HG03575 (cell line): ENCODE results near the gene GALNTL6.

Experiments
- ATAC-seq: cut with Tn5 transposase; IDR thresholded peaks from one replicate; pipeline ENCODE4 v1.9.1; 2021; ENCODE audit not compliant: unreplicated experiment, insufficient number of reproducible peaks, low FRiP score; ENCODE audit errors: extremely low read depth

The GALNTL6 gene

DNA sequence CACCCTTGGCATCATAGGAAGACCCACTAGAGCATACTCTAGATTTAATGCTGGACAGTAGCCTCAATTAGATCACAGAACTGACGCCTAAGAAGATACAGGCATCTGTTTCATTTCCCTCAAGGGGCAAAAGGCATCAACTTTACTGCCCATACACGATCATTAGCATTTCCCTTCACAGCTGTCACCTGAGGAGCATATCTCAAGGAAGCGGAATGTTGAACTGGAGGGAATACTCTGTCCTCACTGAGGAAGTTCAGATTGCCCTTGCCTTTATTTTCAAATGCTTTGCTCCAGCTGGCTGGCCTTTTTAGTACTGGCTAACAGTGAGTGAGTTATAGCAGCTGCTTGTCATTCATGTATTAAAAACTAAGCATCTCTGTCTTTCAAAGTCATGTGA lies 847.0 kb downstream of the GALNTL6 start:
- ATAC-seq, result no peak

DNA sequence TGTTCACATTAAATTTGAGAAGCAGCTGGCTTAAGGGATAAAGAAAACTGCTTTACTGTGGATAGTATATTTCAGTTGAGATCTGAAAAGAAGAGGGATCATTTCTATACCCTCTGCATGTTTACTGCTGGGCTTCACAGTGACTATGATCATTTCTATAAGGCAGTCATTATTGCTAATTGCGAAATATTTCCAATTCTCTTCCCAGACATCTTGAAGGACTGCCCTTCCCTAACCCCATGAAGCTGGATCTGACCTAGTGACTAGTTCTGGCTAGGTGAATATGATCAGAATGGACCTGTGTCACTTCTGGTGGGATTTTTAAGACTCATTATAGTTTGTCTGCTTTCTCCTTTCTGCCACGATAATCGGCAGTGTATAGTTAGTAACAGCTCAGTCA lies 848.9 kb downstream of the GALNTL6 start:
- no peak for ATAC-seq

DNA sequence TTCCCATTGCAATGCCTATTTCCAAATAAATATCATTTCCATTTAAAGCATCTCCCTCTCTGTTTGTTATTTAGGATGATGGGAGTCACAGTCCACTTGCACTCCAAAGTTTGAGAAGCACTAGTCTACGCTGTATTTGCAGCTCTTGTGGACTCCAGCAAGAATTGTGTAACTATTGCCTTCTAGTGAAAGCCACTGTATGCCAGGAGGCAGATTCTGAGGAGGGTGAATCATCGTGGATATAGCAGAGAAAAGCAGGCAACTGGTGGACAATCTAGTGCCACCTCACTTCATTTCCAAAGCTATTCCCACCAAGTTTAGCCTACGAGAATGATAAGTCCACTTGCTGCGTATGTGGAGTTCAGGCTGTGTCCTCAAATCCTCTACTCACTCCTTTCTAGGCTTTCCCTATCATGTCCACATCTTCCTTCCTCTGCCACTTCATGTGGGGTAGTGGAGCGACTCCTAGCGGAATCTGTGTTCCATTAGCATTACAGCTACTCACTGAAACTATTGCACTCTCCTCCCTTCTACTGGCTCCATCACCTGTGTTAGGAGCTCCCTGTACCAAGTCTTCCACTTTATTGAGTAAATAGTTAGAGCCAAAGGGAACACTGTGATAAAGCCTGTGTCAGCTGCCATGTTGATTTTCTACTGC lies 853.6 kb downstream of the GALNTL6 start:
- ATAC-seq, result no peak

DNA sequence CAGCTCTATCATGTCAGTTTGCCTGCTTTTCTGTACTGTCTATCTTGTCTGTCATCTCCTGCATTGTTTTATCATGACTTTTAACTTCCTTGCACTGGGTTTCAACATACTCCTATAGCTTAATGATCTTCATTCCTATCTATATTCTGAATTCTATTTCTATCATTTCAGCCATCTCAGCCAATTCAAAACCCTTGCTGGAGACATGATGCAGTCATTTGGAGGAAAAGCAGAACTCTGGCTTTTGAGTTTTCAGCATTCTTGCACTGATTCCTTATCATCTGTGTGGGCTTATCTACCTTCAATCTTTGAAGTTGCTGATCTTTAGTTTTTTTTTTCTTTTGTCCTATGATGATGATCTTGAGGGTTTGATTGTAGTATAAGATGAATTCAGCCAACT lies 861.6 kb downstream of the GALNTL6 start:
- no peak for ATAC-seq

DNA sequence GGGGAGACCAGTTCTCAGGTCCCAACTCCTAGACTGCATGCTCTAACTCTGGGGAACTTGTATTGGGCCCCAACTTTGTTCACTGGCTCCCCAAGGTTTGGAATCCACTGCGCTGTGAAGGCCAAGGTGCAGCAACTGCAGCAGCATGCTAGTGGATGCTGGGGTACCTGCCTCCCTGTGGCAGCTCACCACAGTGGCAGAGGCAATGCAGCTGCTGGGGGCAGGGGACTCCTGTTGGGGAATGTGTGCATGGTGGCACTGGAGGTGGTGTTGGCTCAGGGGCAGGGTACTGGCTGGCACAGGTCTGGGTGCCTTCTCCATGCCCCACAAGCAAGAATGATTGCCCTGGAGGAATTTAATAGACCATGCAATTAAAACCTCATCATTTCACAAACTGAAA lies 862.0 kb downstream of the GALNTL6 start:
- ATAC-seq, result no peak

DNA sequence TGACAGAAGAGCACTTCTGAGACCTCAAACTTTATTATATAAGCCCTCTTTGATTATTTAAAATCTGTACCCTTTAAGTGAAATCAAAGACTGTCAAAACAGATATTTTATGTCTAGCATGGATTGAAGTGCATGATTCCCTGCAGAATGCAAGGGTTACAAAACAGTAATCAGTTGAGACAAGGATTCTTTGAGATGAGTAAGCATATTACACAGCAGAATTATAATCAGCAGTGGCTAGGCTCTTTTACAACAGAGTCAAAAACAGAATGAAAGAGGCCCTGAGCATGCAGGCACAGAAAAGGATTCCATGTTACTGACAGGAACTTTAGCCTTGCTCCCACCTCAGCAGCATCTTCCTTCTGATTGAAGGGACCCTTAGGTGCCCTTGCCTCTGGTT lies 867.5 kb downstream of the GALNTL6 start:
- no peak for ATAC-seq

DNA sequence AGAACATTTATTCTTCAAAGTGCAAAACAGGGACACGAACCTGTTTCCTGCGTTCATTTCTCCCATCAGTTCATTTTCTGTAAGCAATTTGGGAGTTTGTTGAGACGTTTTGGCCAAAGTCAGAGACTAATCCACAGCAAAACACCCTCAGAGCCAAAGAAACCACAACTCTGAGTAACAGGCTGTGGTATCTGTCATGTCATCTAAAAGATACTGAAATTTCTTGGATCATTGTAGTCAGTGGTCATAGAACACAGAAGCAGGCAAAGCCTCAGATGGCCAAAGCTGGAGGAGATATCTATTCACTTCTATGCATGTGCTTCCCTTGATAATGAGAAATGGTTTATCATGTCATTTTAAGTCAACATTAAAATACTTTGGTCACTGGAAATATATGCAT lies 869.8 kb downstream of the GALNTL6 start:
- ATAC-seq, result no peak

DNA sequence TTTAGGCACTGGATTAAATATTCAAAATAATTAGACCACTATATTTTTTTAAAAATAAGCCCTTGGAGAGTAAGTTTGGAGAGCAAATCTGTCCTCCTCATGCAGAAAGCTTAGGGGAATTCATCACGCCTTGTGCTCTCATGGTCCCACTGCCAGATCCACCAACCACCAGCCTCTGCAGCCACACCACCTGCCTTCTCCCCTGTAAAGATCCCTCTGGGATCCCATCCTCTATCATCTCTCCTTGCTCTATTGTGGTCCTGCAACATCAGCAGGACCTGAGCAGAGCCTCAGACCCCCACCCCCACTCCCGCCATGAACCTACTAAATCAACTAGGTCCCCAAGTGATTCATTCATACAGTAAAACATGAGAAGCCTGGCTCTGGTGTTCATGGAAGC lies 872.8 kb downstream of the GALNTL6 start:
- no peak for ATAC-seq

DNA sequence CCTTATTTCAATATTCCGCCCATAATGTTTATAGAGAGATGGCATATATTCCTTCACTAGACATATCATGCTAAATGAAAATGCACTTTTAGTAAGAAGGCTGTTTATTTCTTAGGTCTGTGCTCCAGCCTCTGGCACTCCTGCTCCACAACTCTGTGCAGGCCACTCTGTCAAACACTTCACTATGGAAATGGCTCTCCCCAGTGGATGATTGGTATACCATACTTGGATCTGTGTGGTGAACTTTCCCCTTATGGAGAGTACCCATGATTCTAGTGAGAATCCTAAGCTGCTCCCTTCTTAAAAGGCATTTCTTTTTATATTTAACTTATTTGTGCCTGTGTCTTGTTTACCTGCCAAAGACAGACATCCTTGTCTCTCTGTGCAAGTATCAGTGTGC lies 875.3 kb downstream of the GALNTL6 start:
- ATAC-seq, result no peak

DNA sequence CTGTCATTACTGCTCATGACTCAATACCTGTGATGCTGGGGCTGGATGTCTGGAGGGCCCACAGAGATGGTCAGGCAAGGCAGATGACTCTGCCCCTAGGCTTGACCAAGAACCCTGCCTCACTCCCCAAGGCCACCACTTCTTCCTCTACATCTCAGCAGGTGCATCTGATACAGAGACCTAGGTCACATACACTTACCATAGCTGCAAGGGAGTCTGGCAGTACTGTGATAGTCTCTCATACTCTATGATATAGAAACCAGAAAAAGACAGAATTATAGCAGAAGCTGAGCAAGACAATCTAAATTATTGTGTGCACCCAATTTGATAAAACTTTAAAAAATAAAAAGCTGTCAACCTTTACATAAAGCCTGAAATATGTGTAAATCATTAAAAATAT lies 878.3 kb downstream of the GALNTL6 start:
- ATAC-seq, result no peak

DNA sequence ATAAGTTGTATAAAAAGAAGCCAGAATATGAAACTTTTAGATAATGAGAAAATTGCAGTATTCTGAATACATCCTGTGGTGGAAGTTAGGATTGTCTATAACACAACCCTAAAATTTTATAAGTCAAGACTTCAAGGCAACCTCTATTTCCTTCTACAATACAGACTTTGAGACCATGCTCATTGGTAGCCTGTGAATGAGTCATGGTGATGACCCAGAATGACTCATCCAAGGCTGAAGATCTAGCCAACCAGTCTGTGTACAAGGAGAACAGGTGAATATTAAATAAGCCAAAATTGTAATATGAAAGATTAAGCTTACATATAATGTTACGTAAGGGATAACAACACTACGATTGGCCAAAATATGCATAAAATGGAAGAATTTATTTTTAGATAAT lies 879.5 kb downstream of the GALNTL6 start:
- ATAC-seq, result no peak

DNA sequence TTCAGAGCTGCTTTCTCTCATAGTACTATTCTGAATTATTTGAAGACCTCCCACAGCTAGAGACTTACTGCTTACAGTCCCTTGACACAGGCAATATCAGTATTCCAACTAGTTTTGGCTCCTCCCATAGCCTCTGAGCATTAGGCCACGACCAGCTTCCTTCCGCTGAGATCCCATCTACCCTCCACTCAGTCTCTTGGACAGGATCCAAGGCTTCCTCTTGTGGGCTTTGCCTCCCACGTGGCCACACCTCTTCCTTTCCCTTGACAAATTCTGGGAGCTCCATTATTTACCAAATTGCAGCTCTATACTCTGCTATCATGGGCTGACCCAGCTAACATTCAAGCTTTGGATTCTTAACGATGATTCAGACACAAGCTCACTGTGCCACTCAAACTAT lies 885.1 kb downstream of the GALNTL6 start:
- ATAC-seq, result no peak

DNA sequence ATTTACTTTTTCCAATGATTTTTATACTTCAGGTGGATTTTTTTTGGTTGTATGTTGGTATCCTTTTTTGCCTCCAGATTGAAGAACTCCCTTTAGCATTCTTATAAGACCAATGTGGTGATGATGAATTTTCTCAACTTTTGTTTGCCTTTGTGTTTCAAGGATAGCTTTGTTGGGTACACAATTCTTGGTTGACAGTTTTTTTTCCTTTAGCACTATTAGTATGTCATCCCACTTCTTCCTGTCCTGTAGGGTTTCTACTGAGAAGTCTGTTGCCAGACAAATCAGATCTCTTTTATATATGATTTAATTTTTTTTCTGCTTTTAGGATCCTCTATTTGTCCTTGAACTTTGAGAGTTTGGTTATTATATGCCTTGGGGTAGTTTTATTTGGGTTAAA lies 892.4 kb downstream of the GALNTL6 start:
- ATAC-seq, result no peak

DNA sequence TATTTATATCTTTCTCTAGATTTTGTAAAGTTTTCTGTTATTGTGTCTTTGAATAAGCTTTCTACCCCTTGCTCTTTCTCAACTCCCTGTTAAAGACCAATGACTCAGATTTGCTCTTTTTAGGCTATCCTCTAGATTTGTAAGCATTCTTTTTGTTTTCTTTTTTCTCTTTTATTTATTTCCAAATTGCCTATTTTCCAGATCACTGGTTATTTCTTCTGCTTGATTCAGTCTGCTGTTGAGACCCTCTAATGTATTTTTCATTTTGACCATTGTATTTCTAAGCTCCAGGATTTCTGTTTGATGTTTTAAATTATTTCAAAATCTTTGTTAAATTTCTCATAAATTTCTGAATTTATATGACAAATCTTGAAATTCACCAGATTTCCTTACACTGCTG lies 892.8 kb downstream of the GALNTL6 start:
- no peak for ATAC-seq

DNA sequence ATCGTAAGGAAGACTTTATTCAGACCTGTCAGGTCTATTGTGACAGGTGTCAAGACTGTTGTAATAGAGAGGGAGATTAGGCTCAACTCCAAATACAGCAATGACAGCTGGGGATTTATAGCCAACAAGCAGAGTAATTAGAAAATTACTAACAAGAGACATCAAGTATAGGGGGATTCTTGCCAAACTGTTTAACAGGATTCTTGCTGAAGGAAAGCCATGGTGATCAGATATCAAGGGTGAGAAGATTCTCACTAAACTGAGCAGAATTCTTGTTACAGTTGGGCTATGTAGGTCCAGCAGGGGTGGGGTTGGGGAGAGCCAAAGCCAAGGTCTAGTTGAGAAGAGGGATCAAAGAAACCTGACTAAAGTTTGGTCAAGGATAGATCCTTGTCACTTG lies 894.4 kb downstream of the GALNTL6 start:
- ATAC-seq, result no peak

DNA sequence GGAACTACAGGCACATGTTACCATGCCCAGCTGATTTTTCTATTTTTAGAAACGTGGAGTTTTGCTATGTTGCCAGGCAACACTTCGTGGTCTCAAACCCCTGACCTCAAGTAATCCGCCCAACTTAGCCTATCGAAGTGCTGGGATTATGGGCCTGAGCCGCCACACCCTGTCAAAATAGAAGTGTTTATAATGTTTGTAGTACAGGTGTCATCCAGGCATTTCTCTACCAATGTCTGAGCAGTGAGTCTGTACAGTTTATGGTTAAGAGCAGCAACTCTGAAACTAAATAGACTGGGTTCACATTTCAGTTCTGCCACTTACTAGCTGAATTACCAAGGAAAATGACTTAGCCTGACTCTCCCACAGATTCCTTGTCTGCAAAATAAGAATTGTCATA lies 895.0 kb downstream of the GALNTL6 start:
- ATAC-seq, result no peak

DNA sequence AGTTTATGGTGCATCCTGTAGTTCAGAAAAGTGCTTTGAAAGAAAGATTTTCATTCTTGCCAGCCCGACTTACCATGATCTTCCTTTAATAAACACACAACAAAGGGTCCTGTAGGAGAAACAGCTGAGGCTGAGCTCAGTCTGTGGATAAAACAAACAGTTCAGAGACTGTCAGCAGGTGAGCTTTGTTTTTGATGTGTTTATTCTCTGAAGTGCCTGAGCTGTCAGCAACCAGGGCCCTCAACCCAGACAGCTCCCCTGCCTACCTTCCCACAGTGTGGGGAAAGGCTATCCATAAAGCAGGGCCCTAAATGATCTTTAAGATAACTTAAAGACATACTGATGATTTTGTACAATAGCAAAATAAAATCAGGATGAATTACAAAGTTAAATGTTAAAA lies 896.2 kb downstream of the GALNTL6 start:
- no peak for ATAC-seq

DNA sequence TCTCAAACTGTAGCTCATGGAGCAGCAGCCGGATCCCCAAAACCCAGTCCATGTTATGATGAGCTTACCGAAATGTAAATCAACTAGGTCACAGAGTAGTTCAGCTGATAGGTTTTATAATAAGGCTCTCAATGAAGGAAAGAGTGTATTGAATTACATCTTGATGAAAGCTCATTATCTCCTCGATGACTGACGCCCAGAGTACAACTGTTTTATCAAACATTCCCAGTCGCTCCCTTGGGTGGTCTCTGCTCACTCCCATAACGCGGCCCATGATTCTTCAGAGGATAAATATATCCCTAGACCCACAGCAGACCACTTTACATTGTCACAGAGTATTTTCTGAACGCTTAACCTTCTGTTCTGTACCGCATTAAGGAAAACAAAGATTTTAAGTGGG lies 903.1 kb downstream of the GALNTL6 start:
- no peak for ATAC-seq

DNA sequence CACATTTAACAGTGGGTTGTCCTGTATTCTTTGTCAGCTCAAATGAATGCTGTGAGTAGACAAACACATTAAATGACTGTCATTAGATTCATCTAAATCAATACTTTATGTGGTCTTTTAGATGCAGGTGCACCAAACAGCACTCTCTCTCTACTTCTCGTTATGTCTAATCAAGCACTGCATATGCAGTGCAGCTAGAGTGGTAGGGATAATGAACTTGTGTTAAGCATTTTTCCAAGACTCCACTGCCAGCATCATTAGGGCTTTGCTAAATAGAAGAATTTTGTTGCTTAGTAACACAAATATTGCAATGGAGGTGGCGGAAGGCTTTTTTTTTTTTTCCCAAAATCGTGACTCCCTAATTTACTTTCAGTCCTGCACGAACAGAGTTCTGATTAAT lies 908.5 kb downstream of the GALNTL6 start:
- ATAC-seq, result no peak

DNA sequence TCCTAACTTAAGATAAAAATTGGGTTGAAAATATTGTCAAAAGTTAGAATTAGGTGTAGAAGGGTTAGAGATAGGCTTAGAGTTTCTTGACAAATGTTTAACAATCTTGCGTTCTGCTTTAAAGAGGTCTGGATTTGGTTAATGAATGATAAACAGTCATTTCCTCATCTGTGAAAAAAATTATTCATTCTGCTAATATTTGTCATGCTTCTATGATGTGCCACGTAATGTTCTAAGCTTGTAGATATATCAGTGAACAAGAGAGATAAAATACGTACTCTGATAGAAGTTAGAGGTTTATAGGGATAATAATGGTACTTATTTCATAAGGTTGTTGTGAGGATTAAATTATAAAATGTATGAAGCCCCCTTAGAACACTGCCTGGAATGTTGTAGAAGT lies 912.4 kb downstream of the GALNTL6 start:
- ATAC-seq, result no peak

DNA sequence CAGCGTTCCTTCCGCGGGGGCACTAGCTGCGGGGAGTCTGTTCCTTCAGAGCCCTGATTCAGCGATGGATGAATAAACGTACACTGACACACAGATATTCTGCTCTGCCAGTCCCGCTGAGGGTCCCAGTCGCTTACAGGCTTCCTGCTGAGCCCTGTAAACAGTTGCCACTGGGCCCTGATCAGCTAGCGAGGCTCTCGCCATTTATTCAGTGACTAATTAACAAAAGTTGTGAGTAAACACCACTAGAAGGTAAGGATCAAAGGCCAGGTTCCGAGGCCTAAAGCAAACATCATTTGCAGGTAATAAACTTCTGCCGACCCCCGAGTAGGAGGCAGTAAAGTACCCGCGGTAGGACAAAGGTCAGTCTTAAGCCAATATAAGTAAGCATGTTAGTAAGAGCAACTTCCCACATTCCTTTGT lies 912.8 kb downstream of the GALNTL6 start:
- ATAC-seq, result no peak

DNA sequence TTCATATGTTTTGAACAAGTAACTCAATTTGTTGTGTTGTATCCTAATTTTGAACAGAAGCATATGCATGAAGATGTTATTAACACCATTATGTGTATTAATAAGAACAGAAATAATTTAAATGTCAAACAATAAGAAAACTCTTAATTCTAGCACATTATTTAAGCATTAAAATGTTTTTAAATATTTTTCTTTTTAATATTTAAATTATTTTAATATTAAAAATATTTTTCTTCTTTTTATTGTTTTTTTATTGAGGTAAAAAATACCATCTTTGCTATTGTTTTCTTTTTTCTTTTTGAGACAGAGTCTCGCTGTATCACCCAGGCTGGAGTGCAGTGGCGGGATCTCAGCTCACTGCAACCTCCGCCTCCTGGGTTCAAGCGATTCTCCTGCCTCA lies 914.4 kb downstream of the GALNTL6 start:
- ATAC-seq, result no peak
